DND-41 (cell line): ENCODE measurements around the gene NPW.

ENCODE experiments used
- EZH2 ChIP-seq: IDR thresholded peaks from 3 replicates; pipeline ENCODE4 v1.6.1; 2012; ENCODE audit warnings: borderline replicate concordance, low read depth, mild to moderate bottlenecking, moderate library complexity, low read length, inconsistent platforms; ENCODE audit not compliant: severe bottlenecking
- TF ChIP-seq, protein P1 (sequence below): IDR thresholded peaks from 2 replicates; pipeline ENCODE4 v1.5.1; 2012; ENCODE audit warnings: borderline replicate concordance, low read length, moderate library complexity, mild to moderate bottlenecking; ENCODE audit not compliant: poor library complexity, severe bottlenecking; ENCODE audit errors: extremely low read depth

DNA sequence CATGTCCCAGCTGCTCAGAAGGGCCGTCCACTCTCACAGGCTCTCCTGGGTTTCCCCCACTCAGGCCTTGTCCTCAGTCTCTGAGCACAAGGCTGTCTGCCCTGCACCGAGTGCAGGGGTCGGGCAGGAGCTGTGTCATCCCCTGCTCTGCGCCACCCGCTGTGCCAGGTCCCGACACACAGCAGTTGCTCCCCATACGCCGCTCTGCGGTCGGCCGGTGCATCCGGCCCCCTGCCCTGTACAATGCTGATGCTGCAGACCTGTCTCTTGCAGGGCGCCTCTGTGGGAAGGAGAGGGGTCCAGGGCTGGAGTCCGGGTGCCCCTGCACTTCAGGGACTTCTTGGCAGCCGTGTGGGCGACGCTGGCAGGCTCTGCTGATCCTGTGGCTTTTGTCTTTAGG lies 34.3 kb downstream of the NPW start:
- TF ChIP-seq, protein P1, sequence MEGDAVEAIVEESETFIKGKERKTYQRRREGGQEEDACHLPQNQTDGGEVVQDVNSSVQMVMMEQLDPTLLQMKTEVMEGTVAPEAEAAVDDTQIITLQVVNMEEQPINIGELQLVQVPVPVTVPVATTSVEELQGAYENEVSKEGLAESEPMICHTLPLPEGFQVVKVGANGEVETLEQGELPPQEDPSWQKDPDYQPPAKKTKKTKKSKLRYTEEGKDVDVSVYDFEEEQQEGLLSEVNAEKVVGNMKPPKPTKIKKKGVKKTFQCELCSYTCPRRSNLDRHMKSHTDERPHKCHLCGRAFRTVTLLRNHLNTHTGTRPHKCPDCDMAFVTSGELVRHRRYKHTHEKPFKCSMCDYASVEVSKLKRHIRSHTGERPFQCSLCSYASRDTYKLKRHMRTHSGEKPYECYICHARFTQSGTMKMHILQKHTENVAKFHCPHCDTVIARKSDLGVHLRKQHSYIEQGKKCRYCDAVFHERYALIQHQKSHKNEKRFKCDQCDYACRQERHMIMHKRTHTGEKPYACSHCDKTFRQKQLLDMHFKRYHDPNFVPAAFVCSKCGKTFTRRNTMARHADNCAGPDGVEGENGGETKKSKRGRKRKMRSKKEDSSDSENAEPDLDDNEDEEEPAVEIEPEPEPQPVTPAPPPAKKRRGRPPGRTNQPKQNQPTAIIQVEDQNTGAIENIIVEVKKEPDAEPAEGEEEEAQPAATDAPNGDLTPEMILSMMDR: no peak
- TF ChIP-seq EZH2: no peak
